BE2C (cell line): ENCODE results near the gene CPNE8.

Source experiments
- DNase-seq: peaks from one replicate; pipeline ENCODE4 v3.0.0-alpha.2; 2020
- H3K27me3 ChIP-seq: fragments of 250-450 bp; sonication (Bioruptor Pico); 2 replicates; pipeline ENCODE4 v1.5.1; 2020; ENCODE audit warnings: mild to moderate bottlenecking
- H3K36me3 ChIP-seq: fragments of 250-450 bp; sonication (Bioruptor Pico); 2 replicates; pipeline ENCODE4 v1.5.1; 2020; ENCODE audit warnings: mild to moderate bottlenecking
- H3K4me1 ChIP-seq: fragments of 250-450 bp; sonication (Bioruptor Pico); 2 replicates; pipeline ENCODE4 v1.5.1; 2020
- H3K4me3 ChIP-seq: 2 replicates; pipeline ENCODE4 v1.5.1; 2011; ENCODE audit warnings: low read depth, low read length
- H3K9me3 ChIP-seq: fragments of 250-450 bp; sonication (Bioruptor Pico); 2 replicates; pipeline ENCODE4 v1.5.1; 2020
- CTCF ChIP-seq: IDR thresholded peaks from 2 replicates; pipeline ENCODE4 v1.5.1; 2012; ENCODE audit warnings: mild to moderate bottlenecking, low read depth, low read length

CPNE8 gene

GRCh38 chr12:38872156-38872555 lies 33.2 kb downstream of the CPNE8 start:
- TF ChIP-seq CTCF, result no peak
- peaks cover 22% of the 10 kb centered on the region for H3K4me1 ChIP-seq

DNA sequence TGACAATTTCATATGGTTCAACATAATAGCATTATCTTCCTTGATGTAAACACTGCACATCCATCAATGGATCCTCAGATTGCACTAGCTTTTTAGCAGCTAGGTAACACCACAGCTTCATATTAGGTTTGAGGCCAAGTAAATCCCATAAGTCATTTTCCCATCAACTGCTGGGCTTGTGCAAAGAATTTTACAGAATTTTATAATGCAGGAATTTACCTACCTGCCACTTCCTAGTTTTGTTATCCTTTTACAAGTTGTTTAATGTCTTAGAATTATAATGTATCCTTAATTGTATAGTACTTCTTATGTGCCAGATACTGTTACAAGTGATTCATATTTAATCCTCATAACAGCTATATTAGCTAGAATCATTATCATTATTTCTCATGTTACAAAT lies 36.4 kb downstream of the CPNE8 start:
- DNase-seq, result no peak
- H3K4me3 ChIP-seq, result no peak overlapping the region
- H3K36me3 ChIP-seq, result peaks cover 19% of the 10 kb centered on the region
- H3K4me1 ChIP-seq, result peaks cover 12% of the 10 kb centered on the region
- H3K27me3 ChIP-seq, result no peaks in the 10 kb centered on the region
- TF ChIP-seq CTCF, result no peak
- H3K9me3 ChIP-seq, result no peaks in the 10 kb centered on the region

More at GRCh38 chr12:38872156-38872555, 33.2 kb downstream of the CPNE8 start:
- H3K27me3 ChIP-seq, result no peaks in the 10 kb centered on the region
- H3K4me3 ChIP-seq, result no peak overlapping the region
- no peaks in the 10 kb centered on the region for H3K9me3 ChIP-seq
- DNase-seq, result no peak
- H3K36me3 ChIP-seq, result peaks cover 19% of the 10 kb centered on the region

GRCh38 chr12:38850461-38850860 lies 54.9 kb downstream of the CPNE8 start:
- H3K4me1 ChIP-seq, result peaks cover 12% of the 10 kb centered on the region
- TF ChIP-seq CTCF, result no peak
- H3K4me3 ChIP-seq, result no peak overlapping the region
- H3K9me3 ChIP-seq, result peaks cover 5% of the 10 kb centered on the region; the same call in 1 of the 2 replicates
- peaks cover 12% of the 10 kb centered on the region for H3K36me3 ChIP-seq
- H3K27me3 ChIP-seq, result no peaks in the 10 kb centered on the region
- DNase-seq, result no peak

DNA sequence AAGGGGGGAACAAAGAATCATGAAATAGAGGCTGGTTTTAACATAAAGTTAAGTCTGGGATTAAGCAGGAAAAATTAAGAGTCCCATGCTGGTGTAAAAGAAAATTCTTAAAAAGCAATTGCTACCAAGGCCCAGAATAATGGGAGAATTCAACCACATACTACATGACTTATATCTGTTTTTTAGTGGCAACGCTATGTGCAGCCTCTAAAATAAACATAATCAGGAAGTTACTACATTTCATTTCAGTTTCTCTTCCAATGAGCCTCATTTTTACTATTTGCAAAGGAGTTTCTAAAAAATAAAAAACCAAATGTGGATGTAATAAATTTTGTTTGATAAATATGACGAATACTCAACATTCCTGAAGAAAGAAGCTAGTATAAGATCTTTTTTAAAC lies 58.1 kb downstream of the CPNE8 start:
- no peak for DNase-seq
- H3K36me3 ChIP-seq, result peaks cover 12% of the 10 kb centered on the region
- H3K4me1 ChIP-seq, result peaks cover 8% of the 10 kb centered on the region
- no peak overlapping the region for H3K4me3 ChIP-seq
- H3K9me3 ChIP-seq, result no peaks in the 10 kb centered on the region
- no peaks in the 10 kb centered on the region for H3K27me3 ChIP-seq
- no peak for TF ChIP-seq CTCF

GRCh38 chr12:38844267-38844666 lies 61.1 kb downstream of the CPNE8 start:
- Histone ChIP-seq H3K27me3 (no peaks in the 10 kb centered on the region), H3K36me3 (peaks cover 12% of the 10 kb centered on the region), H3K4me1 (no peaks in the 10 kb centered on the region), H3K4me3 (no peak overlapping the region), H3K9me3 (no peaks in the 10 kb centered on the region)
- no peak for TF ChIP-seq CTCF
- DNase-seq, result no peak

DNA sequence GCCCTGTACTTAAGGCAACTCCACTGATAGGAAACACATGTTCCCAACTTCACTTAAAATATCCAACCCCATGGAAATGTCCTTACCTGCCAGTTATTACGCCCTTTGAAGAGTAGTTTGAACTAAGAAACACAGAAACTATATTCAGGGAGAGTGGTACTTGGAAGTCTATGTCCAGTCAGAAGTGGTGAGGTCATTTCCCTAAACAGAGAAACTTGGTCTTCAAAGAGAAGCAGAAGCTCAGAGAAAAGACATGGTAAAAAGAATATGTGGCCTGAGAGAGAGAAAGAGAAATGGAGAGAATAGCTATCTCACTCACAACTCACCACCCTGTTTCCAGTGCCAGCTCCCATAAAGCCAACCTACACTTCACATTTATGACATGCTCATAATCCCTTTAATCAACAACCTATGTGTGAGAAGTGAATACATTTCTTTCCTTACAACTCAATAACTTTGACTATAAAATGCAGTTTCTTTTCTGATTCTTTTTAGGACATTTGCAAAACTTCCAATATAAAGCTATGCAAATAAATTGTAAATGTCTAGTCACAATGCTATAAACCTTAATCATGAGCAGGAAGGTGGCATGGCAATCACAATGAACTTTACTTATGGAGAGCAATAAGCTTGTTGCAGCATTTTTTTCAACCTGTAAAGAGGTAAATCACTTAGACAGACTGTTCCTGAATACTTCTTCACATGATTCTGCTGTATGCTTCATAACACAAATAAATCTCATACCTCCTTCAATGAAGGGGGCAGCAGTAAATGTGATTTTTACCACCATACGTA lies 67.1 kb downstream of the CPNE8 start:
- no peak for DNase-seq

More for the DNA sequence above, 67.1 kb downstream of the CPNE8 start:
- H3K9me3 ChIP-seq, result no peaks in the 10 kb centered on the region
- TF ChIP-seq CTCF, result no peak
- peaks cover 7% of the 10 kb centered on the region; the same call in 1 of the 2 replicates for H3K36me3 ChIP-seq
- no peaks in the 10 kb centered on the region; the same call in none of the 2 replicates for H3K4me1 ChIP-seq
- H3K4me3 ChIP-seq, result no peak overlapping the region
- H3K27me3 ChIP-seq, result no peaks in the 10 kb centered on the region
